Right hindlimb (tissue), 1 donor: ENCODE data around the gene HRH4.

Experiments
- DNase-seq: peaks from one replicate; pipeline ENCODE4 v3.0.0-alpha.2; 2018

HRH4 gene

DNA sequence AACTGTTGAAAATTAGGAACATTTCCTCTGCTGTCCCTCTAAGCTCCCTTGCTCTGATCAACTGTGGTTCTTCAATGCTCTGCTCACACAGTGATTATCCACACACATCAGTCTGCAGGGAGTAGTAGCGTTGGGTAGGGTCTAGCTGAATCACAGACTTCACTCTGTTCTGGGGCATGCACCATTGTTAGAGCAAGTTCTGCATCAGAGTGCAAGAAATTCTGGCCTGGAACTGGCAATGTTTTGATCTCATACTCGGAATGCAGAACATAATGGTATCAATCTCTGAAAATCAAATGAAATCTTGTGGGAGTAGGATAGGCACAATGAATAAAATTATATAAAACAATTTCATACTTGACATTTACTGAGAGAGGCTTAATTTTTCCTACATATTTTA, 55.3 kb downstream of the HRH4 start:
- no peak for DNase-seq

DNA sequence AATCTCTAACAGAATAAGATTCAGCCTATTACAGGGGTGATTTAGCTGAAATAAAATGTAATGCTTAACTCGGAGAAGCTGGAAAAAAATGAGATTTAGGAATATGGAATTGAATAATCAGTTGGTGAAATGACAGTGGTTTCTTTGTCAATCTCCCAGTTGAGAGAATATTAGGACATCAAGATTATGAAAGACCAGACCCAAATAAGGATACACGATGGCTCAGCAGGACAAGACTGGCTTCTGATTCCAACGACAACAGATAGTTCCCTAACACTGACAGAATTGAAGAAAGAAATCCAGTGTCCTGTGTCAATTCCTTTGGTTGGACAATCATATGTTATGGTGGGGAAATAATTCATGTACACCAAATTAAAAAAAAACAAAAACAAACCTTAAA, 55.8 kb downstream of the HRH4 start:
- DNase-seq = no peak

GRCh38 chr18:24517554-24517953, 57.1 kb downstream of the HRH4 start:
- no peak for DNase-seq

DNA sequence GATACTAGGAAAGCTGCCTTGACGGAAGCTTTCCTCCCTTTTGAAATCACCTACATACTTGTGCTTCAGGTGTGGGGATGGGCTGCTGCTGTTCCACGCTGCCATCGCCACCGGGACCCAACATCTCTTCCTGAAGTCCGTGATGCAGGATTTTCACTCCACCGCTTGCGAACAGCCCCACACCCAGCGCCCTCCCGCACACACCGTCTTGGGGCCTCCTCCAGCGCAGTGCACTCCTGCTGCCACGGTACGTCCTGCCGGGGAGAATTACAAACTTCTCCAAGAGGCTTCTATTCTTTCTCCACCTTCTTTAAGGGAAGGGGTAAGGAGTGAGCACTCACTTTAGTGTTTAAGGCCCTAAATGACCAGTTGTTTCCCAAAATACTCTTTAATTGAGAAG, 58.2 kb downstream of the HRH4 start:
- no peak for DNase-seq
